Measurements from ENCODE around the gene DCTPP1. TPM values are rescaled to one million over a fixed set of nuclear protein-coding genes. Genes with fewer than 3 reads are reported as not detected.

Gene DCTPP1
- total and polyA plus RNA-seq, 2 of the 13 experiments (the other 11 are each of a cell fraction or from before 2014, with no cell fraction given), result 54.8 to 74.4 TPM

DNA sequence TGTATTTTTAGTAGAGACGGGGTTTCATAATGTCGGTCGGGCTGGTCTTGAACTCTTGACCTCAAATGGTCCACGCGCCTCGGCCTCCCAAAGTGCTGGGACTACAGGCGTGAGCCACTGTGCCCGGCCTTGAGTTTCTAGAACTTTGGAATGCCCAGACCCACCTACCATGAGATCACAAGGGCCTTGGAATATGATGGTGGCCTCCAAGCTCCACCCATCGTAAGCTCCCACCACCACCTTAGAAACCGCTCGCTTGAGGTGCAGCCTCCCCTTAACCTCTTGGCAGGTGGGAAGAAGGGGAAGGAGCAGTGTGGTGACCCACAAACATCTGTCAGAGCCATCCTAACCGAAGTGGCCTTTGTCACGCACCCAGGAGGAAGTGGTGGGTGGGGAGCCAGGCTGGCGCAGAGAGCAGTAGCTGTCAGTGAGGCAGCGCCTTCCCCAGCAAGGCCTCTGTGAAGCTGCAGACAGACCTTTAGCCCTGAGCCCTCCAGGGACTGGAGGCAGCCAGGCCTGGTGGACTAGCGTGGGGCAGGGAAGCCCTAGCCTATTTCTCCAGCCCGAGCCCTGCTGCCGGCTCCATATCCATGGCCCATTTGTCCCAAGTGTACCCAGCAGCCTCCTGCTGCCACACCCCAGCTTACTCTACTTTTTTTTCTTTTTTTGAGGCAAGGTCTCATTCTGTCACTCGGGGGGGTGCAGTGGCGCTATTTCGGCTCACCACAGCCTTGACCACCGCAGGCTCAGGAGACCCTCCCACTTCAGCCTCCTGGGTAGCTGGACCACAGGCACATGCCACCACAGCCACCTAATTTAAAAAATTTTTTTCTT is 28.9 kb upstream of the DCTPP1 start (continued):
- TF ChIP-seq, protein P1, sequence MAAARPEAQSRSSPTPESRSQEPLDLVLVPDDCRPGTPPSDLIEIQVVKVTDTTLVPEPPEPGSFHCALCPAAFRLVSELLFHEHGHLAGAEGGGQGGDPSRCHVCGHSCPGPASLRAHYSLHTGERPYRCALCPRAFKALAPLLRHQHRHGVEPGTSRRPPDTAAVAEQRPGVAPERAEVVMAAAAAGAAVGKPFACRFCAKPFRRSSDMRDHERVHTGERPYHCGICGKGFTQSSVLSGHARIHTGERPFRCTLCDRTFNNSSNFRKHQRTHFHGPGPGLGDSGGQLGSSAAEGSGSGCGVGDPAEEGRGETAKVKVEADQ (CRISPR knock-in tag; IDR thresholded peaks at IDR 0.05; ENCODE audit: borderline replicate concordance), result peak; percentile 57; the same call in 1 of the 2 replicates
- TF ChIP-seq RARA (CRISPR knock-in tag; IDR thresholded peaks at IDR 0.05) (peak; percentile 73), KLF9 (CRISPR knock-in tag; IDR thresholded peaks at IDR 0.05; ENCODE audit: low read depth) (no peak; the same call in 1 of the 2 replicates), SRSF4 (IDR thresholded peaks at IDR 0.05; ENCODE audit: low read depth, low read length, poor library complexity, severe bottlenecking) (no peak), AGO1 (IDR thresholded peaks at IDR 0.05; ENCODE audit: low read depth, low read length, poor library complexity, severe bottlenecking) (no peak), ARHGAP35 (CRISPR knock-in tag; IDR thresholded peaks at IDR 0.05; ENCODE audit: borderline replicate concordance) (peak; percentile 50; the same call in 1 of the 2 replicates), ZNF772 (CRISPR knock-in tag; IDR thresholded peaks at IDR 0.05) (peak; percentile 61; the same call in 1 of the 2 replicates), SMC3 (IDR thresholded peaks at IDR 0.05; ENCODE audit: low read length) (no peak), HHEX (CRISPR knock-in tag; IDR thresholded peaks at IDR 0.05) (no peak), ZC3H13 (CRISPR knock-in tag; IDR thresholded peaks at IDR 0.05) (no peak), MED1 (CRISPR knock-in tag; IDR thresholded peaks at IDR 0.05) (peak; percentile 69), GTF3A (CRISPR knock-in tag; conservative IDR thresholded peaks at IDR 0.05) (no peak), MIER2 (CRISPR knock-in tag; IDR thresholded peaks at IDR 0.05) (0 out of 2 replicates have a peak, but pooled peaks have one; percentile 17), ZNF207 (IDR thresholded peaks at IDR 0.05; ENCODE audit: borderline replicate concordance) (no peak), PITX1 (CRISPR knock-in tag; IDR thresholded peaks at IDR 0.05) (peak; percentile 66), ZSCAN20 (CRISPR knock-in tag; IDR thresholded peaks at IDR 0.05; ENCODE audit: borderline replicate concordance) (no peak), KDM5B (CRISPR knock-in tag; IDR thresholded peaks at IDR 0.05; ENCODE audit: borderline replicate concordance) (peak; percentile 83; the same call in 1 of the 2 replicates), CREB1 (IDR thresholded peaks at IDR 0.05) (no peak), CREB1 (CRISPR knock-in tag; IDR thresholded peaks at IDR 0.05) (no peak), HCFC1 (IDR thresholded peaks at IDR 0.05; ENCODE audit: low read depth, low read length) (no peak)
- TF ChIP-seq, protein P2, sequence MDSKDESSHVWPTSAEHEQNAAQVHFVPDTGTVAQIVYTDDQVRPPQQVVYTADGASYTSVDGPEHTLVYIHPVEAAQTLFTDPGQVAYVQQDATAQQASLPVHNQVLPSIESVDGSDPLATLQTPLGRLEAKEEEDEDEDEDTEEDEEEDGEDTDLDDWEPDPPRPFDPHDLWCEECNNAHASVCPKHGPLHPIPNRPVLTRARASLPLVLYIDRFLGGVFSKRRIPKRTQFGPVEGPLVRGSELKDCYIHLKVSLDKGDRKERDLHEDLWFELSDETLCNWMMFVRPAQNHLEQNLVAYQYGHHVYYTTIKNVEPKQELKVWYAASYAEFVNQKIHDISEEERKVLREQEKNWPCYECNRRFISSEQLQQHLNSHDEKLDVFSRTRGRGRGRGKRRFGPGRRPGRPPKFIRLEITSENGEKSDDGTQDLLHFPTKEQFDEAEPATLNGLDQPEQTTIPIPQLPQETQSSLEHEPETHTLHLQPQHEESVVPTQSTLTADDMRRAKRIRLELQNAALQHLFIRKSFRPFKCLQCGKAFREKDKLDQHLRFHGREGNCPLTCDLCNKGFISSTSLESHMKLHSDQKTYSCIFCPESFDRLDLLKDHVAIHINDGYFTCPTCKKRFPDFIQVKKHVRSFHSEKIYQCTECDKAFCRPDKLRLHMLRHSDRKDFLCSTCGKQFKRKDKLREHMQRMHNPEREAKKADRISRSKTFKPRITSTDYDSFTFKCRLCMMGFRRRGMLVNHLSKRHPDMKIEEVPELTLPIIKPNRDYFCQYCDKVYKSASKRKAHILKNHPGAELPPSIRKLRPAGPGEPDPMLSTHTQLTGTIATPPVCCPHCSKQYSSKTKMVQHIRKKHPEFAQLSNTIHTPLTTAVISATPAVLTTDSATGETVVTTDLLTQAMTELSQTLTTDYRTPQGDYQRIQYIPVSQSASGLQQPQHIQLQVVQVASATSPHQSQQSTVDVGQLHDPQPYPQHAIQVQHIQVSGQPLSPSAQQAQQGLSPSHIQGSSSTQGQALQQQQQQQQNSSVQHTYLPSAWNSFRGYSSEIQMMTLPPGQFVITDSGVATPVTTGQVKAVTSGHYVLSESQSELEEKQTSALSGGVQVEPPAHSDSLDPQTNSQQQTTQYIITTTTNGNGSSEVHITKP (CRISPR knock-in tag; IDR thresholded peaks at IDR 0.05; ENCODE audit: low read depth), result no peak
- TF ChIP-seq, protein P3, sequence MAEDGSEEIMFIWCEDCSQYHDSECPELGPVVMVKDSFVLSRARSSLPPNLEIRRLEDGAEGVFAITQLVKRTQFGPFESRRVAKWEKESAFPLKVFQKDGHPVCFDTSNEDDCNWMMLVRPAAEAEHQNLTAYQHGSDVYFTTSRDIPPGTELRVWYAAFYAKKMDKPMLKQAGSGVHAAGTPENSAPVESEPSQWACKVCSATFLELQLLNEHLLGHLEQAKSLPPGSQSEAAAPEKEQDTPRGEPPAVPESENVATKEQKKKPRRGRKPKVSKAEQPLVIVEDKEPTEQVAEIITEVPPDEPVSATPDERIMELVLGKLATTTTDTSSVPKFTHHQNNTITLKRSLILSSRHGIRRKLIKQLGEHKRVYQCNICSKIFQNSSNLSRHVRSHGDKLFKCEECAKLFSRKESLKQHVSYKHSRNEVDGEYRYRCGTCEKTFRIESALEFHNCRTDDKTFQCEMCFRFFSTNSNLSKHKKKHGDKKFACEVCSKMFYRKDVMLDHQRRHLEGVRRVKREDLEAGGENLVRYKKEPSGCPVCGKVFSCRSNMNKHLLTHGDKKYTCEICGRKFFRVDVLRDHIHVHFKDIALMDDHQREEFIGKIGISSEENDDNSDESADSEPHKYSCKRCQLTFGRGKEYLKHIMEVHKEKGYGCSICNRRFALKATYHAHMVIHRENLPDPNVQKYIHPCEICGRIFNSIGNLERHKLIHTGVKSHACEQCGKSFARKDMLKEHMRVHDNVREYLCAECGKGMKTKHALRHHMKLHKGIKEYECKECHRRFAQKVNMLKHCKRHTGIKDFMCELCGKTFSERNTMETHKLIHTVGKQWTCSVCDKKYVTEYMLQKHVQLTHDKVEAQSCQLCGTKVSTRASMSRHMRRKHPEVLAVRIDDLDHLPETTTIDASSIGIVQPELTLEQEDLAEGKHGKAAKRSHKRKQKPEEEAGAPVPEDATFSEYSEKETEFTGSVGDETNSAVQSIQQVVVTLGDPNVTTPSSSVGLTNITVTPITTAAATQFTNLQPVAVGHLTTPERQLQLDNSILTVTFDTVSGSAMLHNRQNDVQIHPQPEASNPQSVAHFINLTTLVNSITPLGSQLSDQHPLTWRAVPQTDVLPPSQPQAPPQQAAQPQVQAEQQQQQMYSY (CRISPR knock-in tag; IDR thresholded peaks at IDR 0.05), result no peak

Data from HepG2 (cell line).